GM12878 (cell line): ENCODE data around the gene FUT8. TPM values are rescaled to one million over a fixed set of nuclear protein-coding genes. Genes with fewer than 3 reads are reported as not detected.

Source experiments
- ATAC-seq: fragments of 200-7000 bp; cut with Tn5 transposase; 3 replicates; pipeline ENCODE4 v1.9.1; 2020; ENCODE audit warnings: mild to moderate bottlenecking, moderate library complexity
- BruUV-seq: library from RNA; stranded (reverse); fragments of 400-500 nt; replicated peaks from 2 replicates; lab custom pipeline; 2021; lab: Mats Ljungman, UMichigan
- CTCF ChIA-PET: fragments of 300-600 bp; sonication (Branson Sonifier 250); formaldehyde crosslinking; extraction: SDS; loops from one replicate; lab custom pipeline; 2021; ENCODE audit warnings: inconsistent platforms; lab: Yijun Ruan, JAX
- POLR2A ChIA-PET: fragments of 350-600 bp; formaldehyde crosslinking; extraction: SDS; loops from one replicate; lab custom pipeline; 2021; ENCODE audit warnings: inconsistent platforms; lab: Charles Lee
- RAD21 ChIA-PET: fragments of 300-600 bp; sonication (Branson Sonifier 250); formaldehyde crosslinking; loops from one replicate; lab custom pipeline; 2023; ENCODE audit warnings: antibody characterized with exemption; ENCODE audit not compliant: unreplicated experiment; lab: Charles Lee
- SMC1A ChIA-PET: fragments of 300-600 bp; sonication (Branson Sonifier 250); formaldehyde crosslinking; loops from one replicate; lab custom pipeline; 2023; ENCODE audit not compliant: unreplicated experiment, uncharacterized antibody; lab: Charles Lee
- DNase-seq: peaks from one replicate; pipeline ENCODE4 v3.0.0-alpha.2; 2011; ENCODE audit warnings: low read depth, low spot score
- FAIRE-seq: peaks from 3 replicates; lab custom pipeline; 2011; peaks lifted over from hg19 to GRCh38; lab: Jason Lieb, UNC
- H2AFZ ChIP-seq: 2 replicates; pipeline ENCODE4 v1.6.0; 2011; ENCODE audit warnings: low read depth, low read length, control low read depth; ENCODE audit not compliant: control insufficient read depth
- H3K27ac ChIP-seq: 2 replicates; pipeline ENCODE4 v1.5.1; 2011; ENCODE audit warnings: control low read depth; ENCODE audit not compliant: control insufficient read depth, insufficient read depth
- H3K27me3 ChIP-seq, 2 experiments: replicated peaks in 1 of 2; 2 replicates each; pipeline versions ENCODE4 v1.6.0 to v1.6.1; 2011; ENCODE audit warnings: low read length in 1 of 2; ENCODE audit not compliant: control insufficient read depth in 2 of 2, insufficient read depth in 2 of 2
- H3K36me3 ChIP-seq, 2 experiments: 2 replicates each; pipeline ENCODE4 v1.5.1; 2011; ENCODE audit warnings: low read length in 1 of 2; ENCODE audit not compliant: control insufficient read depth in 2 of 2, insufficient read depth in 2 of 2
- H3K4me1 ChIP-seq: 2 replicates; pipeline ENCODE4 v1.6.1; 2011; ENCODE audit warnings: mild to moderate bottlenecking, low read length, moderate library complexity, mixed read lengths; ENCODE audit not compliant: control insufficient read depth, insufficient read depth
- H3K4me2 ChIP-seq: 2 replicates; pipeline ENCODE4 v1.6.0; 2011; ENCODE audit warnings: control low read depth; ENCODE audit not compliant: control insufficient read depth, insufficient read depth
- H3K4me3 ChIP-seq: fragments of 200-600 bp; sonication (generic); 2 replicates; pipeline ENCODE4 v1.5.1; 2016
- H3K79me2 ChIP-seq: 2 replicates; pipeline ENCODE4 v1.6.0; 2011; ENCODE audit warnings: low read length; ENCODE audit not compliant: control insufficient read depth, insufficient read depth
- H3K9ac ChIP-seq: 2 replicates; pipeline ENCODE4 v1.8.0; 2011; ENCODE audit warnings: low read length, control low read depth, mixed read lengths; ENCODE audit not compliant: control insufficient read depth, insufficient read depth
- H3K9me3 ChIP-seq: replicated peaks from 3 replicates; pipeline ENCODE4 v1.5.1; 2011; ENCODE audit warnings: mild to moderate bottlenecking, low read length; ENCODE audit not compliant: control insufficient read depth, insufficient read depth
- H4K20me1 ChIP-seq: 2 replicates; pipeline ENCODE4 v1.6.0; 2011; ENCODE audit not compliant: control insufficient read depth, insufficient read depth
- DPF2 ChIP-seq: fragments of 450-650 bp; IDR thresholded peaks from 2 replicates; pipeline ENCODE4 v1.6.1; 2017; ENCODE audit warnings: mild to moderate bottlenecking
- ESRRA ChIP-seq: IDR thresholded peaks from 2 replicates; pipeline ENCODE4 v1.6.1; 2012; ENCODE audit warnings: mild to moderate bottlenecking, low read length, improper control_type of control experiment
- EZH2 ChIP-seq: IDR thresholded peaks from 2 replicates; pipeline ENCODE4 v1.6.1; 2012; ENCODE audit warnings: low read depth, mild to moderate bottlenecking, control low read depth, inconsistent platforms, low read length, borderline replicate concordance; ENCODE audit not compliant: control insufficient read depth
- KAT2A ChIP-seq: conservative IDR thresholded peaks from 2 replicates; pipeline ENCODE4 v1.6.1; 2011; ENCODE audit warnings: low read depth, low read length; ENCODE audit not compliant: control insufficient read depth
- MEF2A ChIP-seq: IDR thresholded peaks from 2 replicates; pipeline ENCODE4 v1.6.1; 2011; ENCODE audit warnings: low read depth, mild to moderate bottlenecking, low read length, moderate library complexity; ENCODE audit not compliant: insufficient read depth
- POU2F2 ChIP-seq: IDR thresholded peaks from 3 replicates; pipeline ENCODE4 v1.6.1; 2011; ENCODE audit warnings: low read depth, mild to moderate bottlenecking, low read length, borderline replicate concordance
- ZBED1 ChIP-seq: IDR thresholded peaks from 2 replicates; pipeline ENCODE4 v1.6.1; 2016; ENCODE audit warnings: borderline replicate concordance
- ZNF384 ChIP-seq: IDR thresholded peaks from 2 replicates; pipeline ENCODE4 v1.6.1; 2012; ENCODE audit warnings: low read depth, mild to moderate bottlenecking, low read length, improper control_type of control experiment, borderline replicate concordance
- WGBS: methylation state at CpG from one replicate; pipeline ENCODE4 v1.1.6; 2016; ENCODE audit warnings: low lambda C conversion rate; ENCODE audit not compliant: insufficient replicate concordance, insufficient coverage; ENCODE audit errors: missing lambda C conversion rate; 5-methylcytosine and 5-hydroxymethylcytosine counted together
- in situ Hi-C: fragments of 300-500 bp; cut with MboI; formaldehyde crosslinking; loops from 9 replicates; pipeline ENCODE4 v1.14.3; 2018; ENCODE audit warnings: mixed read lengths
- intact Hi-C: fragments of 100-400 bp; cut with micrococcal nuclease; formaldehyde crosslinking; loops from one replicate; pipeline ENCODE4 v1.14.2; 2022; ENCODE audit not compliant: unreplicated experiment
- polyA plus RNA-seq, 11 experiments: library from polyadenylated mRNA; depleted of rRNA in 4 of 11; unstranded in 6 of 11; stranded (reverse) in 5 of 11; fragments of >200 nt; fragmentation: Nextera tagmentation in 4 of 11; fragmentation: Illumina TruSeq in 1 of 11; extraction: Ambion mirVana in 4 of 11; extraction: Trizol in 1 of 11; gene quantifications; 1 replicate in 1 of 11; 2 replicates in 10 of 11; pipeline versions ENCODE4 v1.2.1 to v1.2.3, GENCODE V29; 2011 to 2016; ENCODE audit warnings: inconsistent platforms in 2 of 11, missing spikeins in 2 of 11, low read depth in 1 of 11
- total RNA-seq, 4 experiments: library from RNA; depleted of rRNA in 3 of 4; stranded (reverse); fragments of >200 nt in 3 of 4; fragmentation: Illumina TruSeq in 1 of 4; extraction: Trizol in 1 of 4; gene quantifications; 2 replicates each; pipeline versions ENCODE4 v1.2.1 to v1.2.3, GENCODE V29; 2013 to 2021
- TF ChIP-seq, protein P1 (sequence below): fragments of 450-650 bp; formaldehyde crosslinking; IDR thresholded peaks from 2 replicates; pipeline ENCODE4 v1.4.0; 2020; ENCODE audit warnings: mild to moderate bottlenecking, moderate library complexity
- TF ChIP-seq, protein P2 (sequence below): fragments of 450-650 bp; IDR thresholded peaks from 2 replicates; pipeline ENCODE4 v1.6.1; 2017; ENCODE audit warnings: mild to moderate bottlenecking
- TF ChIP-seq, protein P3 (sequence below): fragments of 450-650 bp; IDR thresholded peaks from 2 replicates; pipeline ENCODE4 v1.6.1; 2017; ENCODE audit warnings: antibody characterized with exemption, mild to moderate bottlenecking, moderate library complexity

Gene FUT8
- total and polyA plus RNA-seq, 10 of the 15 experiments (the other 5 are each of a cell fraction or from before 2014, with no cell fraction given) = 21.3 to 106 (median 66.3) TPM

DNA sequence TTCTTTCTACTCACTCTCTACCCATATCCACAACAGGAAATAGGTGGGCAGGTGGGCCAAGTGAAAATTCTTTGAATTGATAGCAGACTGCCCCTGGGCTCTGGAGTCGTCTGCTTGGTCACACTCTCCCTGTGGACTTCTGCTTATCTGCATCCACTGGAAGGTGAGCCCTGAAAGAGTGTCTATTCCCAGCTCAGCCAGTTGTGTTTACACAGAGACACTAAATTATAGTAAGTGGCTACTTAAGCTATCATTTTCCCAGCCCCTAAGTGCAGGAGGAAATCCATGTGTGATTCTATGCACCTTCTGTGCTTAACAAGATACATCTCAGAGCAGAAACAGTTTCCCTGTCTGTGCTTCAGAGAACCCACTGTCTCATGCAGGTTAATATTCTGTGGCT, 338.4 kb downstream of the FUT8 start:
- WGBS = 0% methylated on average over 1 of the region's 1 CpG
- no peak for FAIRE-seq
- Histone ChIP-seq H3K4me2 (no peak overlapping the region), H2AFZ (no peak overlapping the region), H3K4me3 (no peak overlapping the region), H3K36me3 (no peaks in the 10 kb centered on the region), H3K27me3 (no peaks in the 10 kb centered on the region), H3K9me3 (no peaks in the 10 kb centered on the region), H3K27ac (no peak overlapping the region), H4K20me1 (no peaks in the 10 kb centered on the region), H3K4me1 (no peaks in the 10 kb centered on the region), H3K79me2 (no peaks in the 10 kb centered on the region), H3K9ac (no peak overlapping the region)
- ChIA-PET RAD21 (no interaction called here), POLR2A (no interaction called here), SMC1A (interaction anchor here (1.3 to 1.5 kb wide), 2 partner anchors 15 to 336 kb away, joined by 4 to 5 read pairs; no protein-coding TSS in a partner anchor), CTCF (interaction anchor here (1.3 to 1.5 kb wide), 2 partner anchors 16 to 73 kb away, joined by 3 read pairs; no protein-coding TSS in a partner anchor)
- in situ Hi-C loops = no loop called here
- no TSS peak for BruUV-seq
- ATAC-seq = no peak
- no peak for DNase-seq
- intact Hi-C loops = no loop called here
- TF ChIP-seq POU2F2 (no peak), EZH2 (no peak), ZBED1 (no peak), ZNF384 (no peak), DPF2 (no peak), MEF2A (no peak), KAT2A (no peak), ESRRA (no peak)
- TF ChIP-seq, protein P1, sequence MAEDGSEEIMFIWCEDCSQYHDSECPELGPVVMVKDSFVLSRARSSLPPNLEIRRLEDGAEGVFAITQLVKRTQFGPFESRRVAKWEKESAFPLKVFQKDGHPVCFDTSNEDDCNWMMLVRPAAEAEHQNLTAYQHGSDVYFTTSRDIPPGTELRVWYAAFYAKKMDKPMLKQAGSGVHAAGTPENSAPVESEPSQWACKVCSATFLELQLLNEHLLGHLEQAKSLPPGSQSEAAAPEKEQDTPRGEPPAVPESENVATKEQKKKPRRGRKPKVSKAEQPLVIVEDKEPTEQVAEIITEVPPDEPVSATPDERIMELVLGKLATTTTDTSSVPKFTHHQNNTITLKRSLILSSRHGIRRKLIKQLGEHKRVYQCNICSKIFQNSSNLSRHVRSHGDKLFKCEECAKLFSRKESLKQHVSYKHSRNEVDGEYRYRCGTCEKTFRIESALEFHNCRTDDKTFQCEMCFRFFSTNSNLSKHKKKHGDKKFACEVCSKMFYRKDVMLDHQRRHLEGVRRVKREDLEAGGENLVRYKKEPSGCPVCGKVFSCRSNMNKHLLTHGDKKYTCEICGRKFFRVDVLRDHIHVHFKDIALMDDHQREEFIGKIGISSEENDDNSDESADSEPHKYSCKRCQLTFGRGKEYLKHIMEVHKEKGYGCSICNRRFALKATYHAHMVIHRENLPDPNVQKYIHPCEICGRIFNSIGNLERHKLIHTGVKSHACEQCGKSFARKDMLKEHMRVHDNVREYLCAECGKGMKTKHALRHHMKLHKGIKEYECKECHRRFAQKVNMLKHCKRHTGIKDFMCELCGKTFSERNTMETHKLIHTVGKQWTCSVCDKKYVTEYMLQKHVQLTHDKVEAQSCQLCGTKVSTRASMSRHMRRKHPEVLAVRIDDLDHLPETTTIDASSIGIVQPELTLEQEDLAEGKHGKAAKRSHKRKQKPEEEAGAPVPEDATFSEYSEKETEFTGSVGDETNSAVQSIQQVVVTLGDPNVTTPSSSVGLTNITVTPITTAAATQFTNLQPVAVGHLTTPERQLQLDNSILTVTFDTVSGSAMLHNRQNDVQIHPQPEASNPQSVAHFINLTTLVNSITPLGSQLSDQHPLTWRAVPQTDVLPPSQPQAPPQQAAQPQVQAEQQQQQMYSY (CRISPR knock-in tag) = no peak
- TF ChIP-seq, protein P2, sequence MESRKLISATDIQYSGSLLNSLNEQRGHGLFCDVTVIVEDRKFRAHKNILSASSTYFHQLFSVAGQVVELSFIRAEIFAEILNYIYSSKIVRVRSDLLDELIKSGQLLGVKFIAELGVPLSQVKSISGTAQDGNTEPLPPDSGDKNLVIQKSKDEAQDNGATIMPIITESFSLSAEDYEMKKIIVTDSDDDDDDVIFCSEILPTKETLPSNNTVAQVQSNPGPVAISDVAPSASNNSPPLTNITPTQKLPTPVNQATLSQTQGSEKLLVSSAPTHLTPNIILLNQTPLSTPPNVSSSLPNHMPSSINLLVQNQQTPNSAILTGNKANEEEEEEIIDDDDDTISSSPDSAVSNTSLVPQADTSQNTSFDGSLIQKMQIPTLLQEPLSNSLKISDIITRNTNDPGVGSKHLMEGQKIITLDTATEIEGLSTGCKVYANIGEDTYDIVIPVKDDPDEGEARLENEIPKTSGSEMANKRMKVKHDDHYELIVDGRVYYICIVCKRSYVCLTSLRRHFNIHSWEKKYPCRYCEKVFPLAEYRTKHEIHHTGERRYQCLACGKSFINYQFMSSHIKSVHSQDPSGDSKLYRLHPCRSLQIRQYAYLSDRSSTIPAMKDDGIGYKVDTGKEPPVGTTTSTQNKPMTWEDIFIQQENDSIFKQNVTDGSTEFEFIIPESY = no peak
- TF ChIP-seq, protein P3, sequence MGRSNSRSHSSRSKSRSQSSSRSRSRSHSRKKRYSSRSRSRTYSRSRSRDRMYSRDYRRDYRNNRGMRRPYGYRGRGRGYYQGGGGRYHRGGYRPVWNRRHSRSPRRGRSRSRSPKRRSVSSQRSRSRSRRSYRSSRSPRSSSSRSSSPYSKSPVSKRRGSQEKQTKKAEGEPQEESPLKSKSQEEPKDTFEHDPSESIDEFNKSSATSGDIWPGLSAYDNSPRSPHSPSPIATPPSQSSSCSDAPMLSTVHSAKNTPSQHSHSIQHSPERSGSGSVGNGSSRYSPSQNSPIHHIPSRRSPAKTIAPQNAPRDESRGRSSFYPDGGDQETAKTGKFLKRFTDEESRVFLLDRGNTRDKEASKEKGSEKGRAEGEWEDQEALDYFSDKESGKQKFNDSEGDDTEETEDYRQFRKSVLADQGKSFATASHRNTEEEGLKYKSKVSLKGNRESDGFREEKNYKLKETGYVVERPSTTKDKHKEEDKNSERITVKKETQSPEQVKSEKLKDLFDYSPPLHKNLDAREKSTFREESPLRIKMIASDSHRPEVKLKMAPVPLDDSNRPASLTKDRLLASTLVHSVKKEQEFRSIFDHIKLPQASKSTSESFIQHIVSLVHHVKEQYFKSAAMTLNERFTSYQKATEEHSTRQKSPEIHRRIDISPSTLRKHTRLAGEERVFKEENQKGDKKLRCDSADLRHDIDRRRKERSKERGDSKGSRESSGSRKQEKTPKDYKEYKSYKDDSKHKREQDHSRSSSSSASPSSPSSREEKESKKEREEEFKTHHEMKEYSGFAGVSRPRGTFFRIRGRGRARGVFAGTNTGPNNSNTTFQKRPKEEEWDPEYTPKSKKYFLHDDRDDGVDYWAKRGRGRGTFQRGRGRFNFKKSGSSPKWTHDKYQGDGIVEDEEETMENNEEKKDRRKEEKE = no peak
